HG02642 (cell line): ENCODE data around the gene CEP295NL.
"Not testable (repeated sequence)": the region's sequence is repeated elsewhere in the genome, so short reads cannot be mapped to it uniquely, and the experiment has no call there.

Source experiments
- ATAC-seq: cut with Tn5 transposase; IDR thresholded peaks from one replicate; pipeline ENCODE4 v1.9.1; 2021; ENCODE audit warnings: mild to moderate bottlenecking; ENCODE audit not compliant: unreplicated experiment, poor library complexity

Gene CEP295NL

GRCh38 chr17:78929908-78930775, 27.1 kb upstream of the CEP295NL start:
- no peak for ATAC-seq

- ATAC-seq: no peak
These were observed 22.9 kb upstream of the CEP295NL start for GRCh38 chr17:78925662-78926555.

- no peak for ATAC-seq
These were observed 22.2 kb upstream of the CEP295NL start, which contains the start of gene TIMP2 for GRCh38 chr17:78925234-78925633. Gene TIMP2 (minus strand): TSS chr17:78925387. CDS start chr17:78925088, 299 bp downstream.

GRCh38 chr17:78924481-78925151, 21.6 kb upstream of the CEP295NL start:
- ATAC-seq: no peak

GRCh38 chr17:78923660-78924453, 20.9 kb upstream of the CEP295NL start:
- no peak for ATAC-seq

GRCh38 chr17:78922816-78923498, 20.0 kb upstream of the CEP295NL start:
- ATAC-seq: no peak

GRCh38 chr17:78921437-78921971, 18.5 kb upstream of the CEP295NL start:
- no peak for ATAC-seq

GRCh38 chr17:78920528-78920927, 17.5 kb upstream of the CEP295NL start:
- ATAC-seq: no peak

GRCh38 chr17:78919861-78920450, 17.0 kb upstream of the CEP295NL start:
- ATAC-seq: no peak

GRCh38 chr17:78918979-78919378, 16.0 kb upstream of the CEP295NL start:
- no peak for ATAC-seq

- no peak for ATAC-seq
These were observed 14.7 kb upstream of the CEP295NL start for GRCh38 chr17:78917451-78918275.

GRCh38 chr17:78915872-78916632, 13.1 kb upstream of the CEP295NL start:
- ATAC-seq: no peak

GRCh38 chr17:78913115-78913514, 10.1 kb upstream of the CEP295NL start:
- ATAC-seq: no peak

GRCh38 chr17:78912082-78912481, 9.1 kb upstream of the CEP295NL start:
- ATAC-seq: no peak

- not testable (repeated sequence) for ATAC-seq
These were observed 8.5 kb upstream of the CEP295NL start for GRCh38 chr17:78911543-78911942.

GRCh38 chr17:78910497-78911284, 7.7 kb upstream of the CEP295NL start:
- no peak for ATAC-seq
